GM12878 (cell line): ENCODE measurements around the gene CHL1. TPM values are rescaled to one million over a fixed set of nuclear protein-coding genes. Genes with fewer than 3 reads are reported as not detected.

Experiments
- ATAC-seq: fragments of 200-7000 bp; cut with Tn5 transposase; 3 replicates; pipeline ENCODE4 v1.9.1; 2020; ENCODE audit warnings: mild to moderate bottlenecking, moderate library complexity
- BruUV-seq: library from RNA; stranded (reverse); fragments of 400-500 nt; replicated peaks from 2 replicates; lab custom pipeline; 2021; lab: Mats Ljungman, UMichigan
- CTCF ChIA-PET: fragments of 300-600 bp; sonication (Branson Sonifier 250); formaldehyde crosslinking; extraction: SDS; loops from one replicate; lab custom pipeline; 2021; ENCODE audit warnings: inconsistent platforms; lab: Yijun Ruan, JAX
- POLR2A ChIA-PET: fragments of 350-600 bp; formaldehyde crosslinking; extraction: SDS; loops from one replicate; lab custom pipeline; 2021; ENCODE audit warnings: inconsistent platforms; lab: Charles Lee
- RAD21 ChIA-PET: fragments of 300-600 bp; sonication (Branson Sonifier 250); formaldehyde crosslinking; loops from one replicate; lab custom pipeline; 2023; ENCODE audit warnings: antibody characterized with exemption; ENCODE audit not compliant: unreplicated experiment; lab: Charles Lee
- SMC1A ChIA-PET: fragments of 300-600 bp; sonication (Branson Sonifier 250); formaldehyde crosslinking; loops from one replicate; lab custom pipeline; 2023; ENCODE audit not compliant: unreplicated experiment, uncharacterized antibody; lab: Charles Lee
- DNase-seq: peaks from one replicate; pipeline ENCODE4 v3.0.0-alpha.2; 2011; ENCODE audit warnings: low read depth, low spot score
- FAIRE-seq: peaks from 3 replicates; lab custom pipeline; 2011; peaks lifted over from hg19 to GRCh38; lab: Jason Lieb, UNC
- H2AFZ ChIP-seq: 2 replicates; pipeline ENCODE4 v1.6.0; 2011; ENCODE audit warnings: low read depth, low read length, control low read depth; ENCODE audit not compliant: control insufficient read depth
- H3K27ac ChIP-seq: 2 replicates; pipeline ENCODE4 v1.5.1; 2011; ENCODE audit warnings: control low read depth; ENCODE audit not compliant: control insufficient read depth, insufficient read depth
- H3K27me3 ChIP-seq, 2 experiments: replicated peaks in 1 of 2; 2 replicates each; pipeline versions ENCODE4 v1.6.0 to v1.6.1; 2011; ENCODE audit warnings: low read length in 1 of 2; ENCODE audit not compliant: control insufficient read depth in 2 of 2, insufficient read depth in 2 of 2
- H3K36me3 ChIP-seq, 2 experiments: 2 replicates each; pipeline ENCODE4 v1.5.1; 2011; ENCODE audit warnings: low read length in 1 of 2; ENCODE audit not compliant: control insufficient read depth in 2 of 2, insufficient read depth in 2 of 2
- H3K4me1 ChIP-seq: 2 replicates; pipeline ENCODE4 v1.6.1; 2011; ENCODE audit warnings: mild to moderate bottlenecking, low read length, moderate library complexity, mixed read lengths; ENCODE audit not compliant: control insufficient read depth, insufficient read depth
- H3K4me2 ChIP-seq: 2 replicates; pipeline ENCODE4 v1.6.0; 2011; ENCODE audit warnings: control low read depth; ENCODE audit not compliant: control insufficient read depth, insufficient read depth
- H3K4me3 ChIP-seq: fragments of 200-600 bp; sonication (generic); 2 replicates; pipeline ENCODE4 v1.5.1; 2016
- H3K79me2 ChIP-seq: 2 replicates; pipeline ENCODE4 v1.6.0; 2011; ENCODE audit warnings: low read length; ENCODE audit not compliant: control insufficient read depth, insufficient read depth
- H3K9ac ChIP-seq: 2 replicates; pipeline ENCODE4 v1.8.0; 2011; ENCODE audit warnings: low read length, control low read depth, mixed read lengths; ENCODE audit not compliant: control insufficient read depth, insufficient read depth
- H3K9me3 ChIP-seq: replicated peaks from 3 replicates; pipeline ENCODE4 v1.5.1; 2011; ENCODE audit warnings: mild to moderate bottlenecking, low read length; ENCODE audit not compliant: control insufficient read depth, insufficient read depth
- H4K20me1 ChIP-seq: 2 replicates; pipeline ENCODE4 v1.6.0; 2011; ENCODE audit not compliant: control insufficient read depth, insufficient read depth
- BHLHE40 ChIP-seq, 2 experiments: fragments of 450-650 bp in 1 of 2; IDR thresholded peaks; 2 replicates each; pipeline ENCODE4 v1.6.1; 2011 to 2017; ENCODE audit warnings: low read depth in 2 of 2, borderline replicate concordance in 1 of 2, improper control_type of control experiment in 1 of 2, low read length in 1 of 2, mild to moderate bottlenecking in 1 of 2
- CBFB ChIP-seq: IDR thresholded peaks from 2 replicates; pipeline ENCODE4 v1.6.1; 2016; ENCODE audit warnings: antibody characterized with exemption, low read depth
- CREB1 ChIP-seq: IDR thresholded peaks from 2 replicates; pipeline ENCODE4 v1.6.1; 2012; ENCODE audit warnings: low read depth, mild to moderate bottlenecking, inconsistent platforms
- EED ChIP-seq: sonication (generic); IDR thresholded peaks from 2 replicates; pipeline ENCODE4 v1.6.1; 2016; ENCODE audit warnings: antibody characterized with exemption, low read depth
- EGR1 ChIP-seq, 2 experiments: IDR thresholded peaks; 1 replicate in 1 of 2; 2 replicates in 1 of 2; pipeline ENCODE4 v1.6.1; 2011 to 2012; ENCODE audit warnings: low read depth in 2 of 2, low read length in 2 of 2, borderline replicate concordance in 1 of 2, mild to moderate bottlenecking in 1 of 2, moderate library complexity in 1 of 2
- GATAD2B ChIP-seq: fragments of 450-650 bp; conservative IDR thresholded peaks from 2 replicates; pipeline ENCODE4 v1.6.1; 2017; ENCODE audit warnings: low read depth, mild to moderate bottlenecking, moderate library complexity
- HDAC6 ChIP-seq: fragments of 200-600 bp; sonication (generic); IDR thresholded peaks from one replicate; pipeline ENCODE4 v1.8.0; 2017; ENCODE audit warnings: antibody characterized with exemption; ENCODE audit not compliant: unreplicated experiment
- JUNB ChIP-seq: IDR thresholded peaks from 2 replicates; pipeline ENCODE4 v1.6.1; 2016; ENCODE audit warnings: antibody characterized with exemption, mild to moderate bottlenecking
- NR2F1 ChIP-seq: fragments of 450-650 bp; conservative IDR thresholded peaks from 2 replicates; pipeline ENCODE4 v1.6.1; 2017; ENCODE audit warnings: mild to moderate bottlenecking
- PBX3 ChIP-seq: IDR thresholded peaks from 2 replicates; pipeline ENCODE4 v1.6.1; 2011; ENCODE audit warnings: mild to moderate bottlenecking, low read depth, low read length, moderate library complexity; ENCODE audit not compliant: insufficient replicate concordance
- RAD21 ChIP-seq: IDR thresholded peaks from 2 replicates; pipeline ENCODE4 v1.6.1; 2011; ENCODE audit warnings: mild to moderate bottlenecking, low read depth, low read length, moderate library complexity; ENCODE audit not compliant: insufficient read depth
- RELA ChIP-seq: fragments of 450-650 bp; IDR thresholded peaks from 2 replicates; pipeline ENCODE4 v1.8.0; 2014; ENCODE audit warnings: borderline replicate concordance; ENCODE audit not compliant: partially characterized antibody
- SRF ChIP-seq, 2 experiments: IDR thresholded peaks; 2 replicates each; pipeline ENCODE4 v1.6.1; 2011; ENCODE audit warnings: low read depth in 2 of 2, low read length in 2 of 2, mild to moderate bottlenecking in 1 of 2, moderate library complexity in 1 of 2
- ZNF207 ChIP-seq: fragments of 450-650 bp; IDR thresholded peaks from 2 replicates; pipeline ENCODE4 v1.6.1; 2014; ENCODE audit warnings: antibody characterized with exemption, mild to moderate bottlenecking, borderline replicate concordance
- in situ Hi-C: fragments of 300-500 bp; cut with MboI; formaldehyde crosslinking; loops from 9 replicates; pipeline ENCODE4 v1.14.3; 2018; ENCODE audit warnings: mixed read lengths
- intact Hi-C: fragments of 100-400 bp; cut with micrococcal nuclease; formaldehyde crosslinking; loops from one replicate; pipeline ENCODE4 v1.14.2; 2022; ENCODE audit not compliant: unreplicated experiment
- polyA plus RNA-seq, 11 experiments: library from polyadenylated mRNA; depleted of rRNA in 4 of 11; unstranded in 6 of 11; stranded (reverse) in 5 of 11; fragments of >200 nt; fragmentation: Nextera tagmentation in 4 of 11; fragmentation: Illumina TruSeq in 1 of 11; extraction: Ambion mirVana in 4 of 11; extraction: Trizol in 1 of 11; gene quantifications; 1 replicate in 1 of 11; 2 replicates in 10 of 11; pipeline versions ENCODE4 v1.2.1 to v1.2.3, GENCODE V29; 2011 to 2016; ENCODE audit warnings: inconsistent platforms in 2 of 11, missing spikeins in 2 of 11, low read depth in 1 of 11
- total RNA-seq, 4 experiments: library from RNA; depleted of rRNA in 3 of 4; stranded (reverse); fragments of >200 nt in 3 of 4; fragmentation: Illumina TruSeq in 1 of 4; extraction: Trizol in 1 of 4; gene quantifications; 2 replicates each; pipeline versions ENCODE4 v1.2.1 to v1.2.3, GENCODE V29; 2013 to 2021
- TF ChIP-seq, protein P1 (sequence below), 3 experiments: IDR thresholded peaks in 2 of 3; conservative IDR thresholded peaks in 1 of 3; 2 replicates each; pipeline ENCODE4 v1.5.1; 2011; ENCODE audit warnings: low read depth in 3 of 3, low read length in 3 of 3, mild to moderate bottlenecking in 3 of 3, control low read depth in 2 of 3, moderate library complexity in 2 of 3, inconsistent platforms in 1 of 3, mixed read lengths in 1 of 3; ENCODE audit not compliant: control insufficient read depth in 2 of 3, insufficient read depth in 1 of 3; ENCODE audit errors: extremely low read depth in 1 of 3

Gene CHL1
- total and polyA plus RNA-seq, 10 of the 15 experiments (the other 5 are each of a cell fraction or from before 2014, with no cell fraction given), result 0.71 to 30.4 (median 1.8) TPM

GRCh38 chr3:204102-204501, 7.5 kb downstream of the CHL1 start (continued):
- TF ChIP-seq CBFB, result no peak
- no peak for TF ChIP-seq BHLHE40 (IDR thresholded peaks at IDR 0.05; ENCODE audit: borderline replicate concordance in 1 of 2, low read depth in 2 of 2, low read length in 1 of 2)
- no peak for TF ChIP-seq SRF (IDR thresholded peaks at IDR 0.05; ENCODE audit: low read depth in 2 of 2, low read length in 2 of 2)
- no peak for TF ChIP-seq JUNB
- TF ChIP-seq HDAC6, result no peak
- TF ChIP-seq EGR1 (IDR thresholded peaks at IDR 0.05; ENCODE audit: borderline replicate concordance in 1 of 2, low read depth in 2 of 2, low read length in 2 of 2), result no peak
- TF ChIP-seq CREB1, result no peak
- no peak for TF ChIP-seq PBX3
- no peak for TF ChIP-seq ZNF207
- TF ChIP-seq RELA, result no peak
- no peak for TF ChIP-seq RAD21

GRCh38 chr3:207973-208372, 11.4 kb downstream of the CHL1 start:
- TF ChIP-seq, protein P1, sequence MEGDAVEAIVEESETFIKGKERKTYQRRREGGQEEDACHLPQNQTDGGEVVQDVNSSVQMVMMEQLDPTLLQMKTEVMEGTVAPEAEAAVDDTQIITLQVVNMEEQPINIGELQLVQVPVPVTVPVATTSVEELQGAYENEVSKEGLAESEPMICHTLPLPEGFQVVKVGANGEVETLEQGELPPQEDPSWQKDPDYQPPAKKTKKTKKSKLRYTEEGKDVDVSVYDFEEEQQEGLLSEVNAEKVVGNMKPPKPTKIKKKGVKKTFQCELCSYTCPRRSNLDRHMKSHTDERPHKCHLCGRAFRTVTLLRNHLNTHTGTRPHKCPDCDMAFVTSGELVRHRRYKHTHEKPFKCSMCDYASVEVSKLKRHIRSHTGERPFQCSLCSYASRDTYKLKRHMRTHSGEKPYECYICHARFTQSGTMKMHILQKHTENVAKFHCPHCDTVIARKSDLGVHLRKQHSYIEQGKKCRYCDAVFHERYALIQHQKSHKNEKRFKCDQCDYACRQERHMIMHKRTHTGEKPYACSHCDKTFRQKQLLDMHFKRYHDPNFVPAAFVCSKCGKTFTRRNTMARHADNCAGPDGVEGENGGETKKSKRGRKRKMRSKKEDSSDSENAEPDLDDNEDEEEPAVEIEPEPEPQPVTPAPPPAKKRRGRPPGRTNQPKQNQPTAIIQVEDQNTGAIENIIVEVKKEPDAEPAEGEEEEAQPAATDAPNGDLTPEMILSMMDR (IDR thresholded peaks at IDR 0.05 in 2 of 3, conservative IDR thresholded peaks at IDR 0.05 in 1 of 3; ENCODE audit: control insufficient read depth in 2 of 3, extremely low read depth in 1 of 3, insufficient read depth in 1 of 3, low read depth in 3 of 3, low read length in 3 of 3), result peak in 1 of 3 experiments; percentile 12; a peak in 1 of 6 replicates
- 0 out of 2 replicates have a peak, but pooled peaks have one; percentile 4 for TF ChIP-seq NR2F1
- TF ChIP-seq EED, result no peak
- TF ChIP-seq GATAD2B, result no peak
- Histone ChIP-seq H3K4me2 (no peak overlapping the region), H3K9ac (no peak overlapping the region), H3K27me3 (no peaks in the 10 kb centered on the region), H3K27ac (no peak overlapping the region), H4K20me1 (no peaks in the 10 kb centered on the region), H3K9me3 (no peaks in the 10 kb centered on the region), H3K4me1 (no peaks in the 10 kb centered on the region), H3K79me2 (no peaks in the 10 kb centered on the region), H3K4me3 (no peak overlapping the region), H3K36me3 (no peaks in the 10 kb centered on the region), H2AFZ (no peak overlapping the region)
- BruUV-seq, result no TSS peak
- ChIA-PET CTCF (interaction anchor here (0.7 to 6.9 kb wide), 27 partner anchors 8 to 195 kb away, joined by 3 to 69 read pairs (median 4); no protein-coding TSS in a partner anchor), RAD21 (interaction anchor here (0.8 to 3.1 kb wide), 13 partner anchors 10 to 149 kb away, joined by 3 to 58 read pairs (median 4); no protein-coding TSS in a partner anchor), SMC1A (interaction anchor here (0.6 to 7.9 kb wide), 27 partner anchors 8 to 159 kb away, joined by 3 to 109 read pairs (median 4); no protein-coding TSS in a partner anchor), POLR2A (interaction anchor here (0.9 to 1.4 kb wide), 3 partner anchors 8 to 72 kb away, joined by 3 to 5 read pairs (median 3); no protein-coding TSS in a partner anchor)
- intact Hi-C loops, result no loop called here
- in situ Hi-C loops, result no loop called here
- DNase-seq (no peak), FAIRE-seq (no peak), ATAC-seq (no peak)
